ENCODE results near the gene GHRHR.

GHRHR gene

GRCh38 chr7:30936650-30937245, 27.0 kb upstream of the GHRHR start:
- DNase-seq (ENCODE audit: low read depth, low spot score): no peak
- Histone ChIP-seq H3K9ac (ENCODE audit: insufficient read length) (no peak overlapping the region), H3K27ac (no peak overlapping the region), H3K9me3 (ENCODE audit: low read depth, low read length) (no peaks in the 10 kb centered on the region), H3K36me3 (ENCODE audit: insufficient read depth, low read length) (no peaks in the 10 kb centered on the region), H3K4me3 (no peak overlapping the region)
- TF ChIP-seq POLR2AphosphoS5 (IDR thresholded peaks at IDR 0.05; ENCODE audit: borderline replicate concordance, low read depth, low read length): no peak
- no peak for TF ChIP-seq FOXP2 (optimal IDR thresholded peaks at IDR 0.05; ENCODE audit: control extremely low read depth, extremely low read length, insufficient read depth)
- TF ChIP-seq EZH2 (IDR thresholded peaks at IDR 0.05): no peak

DNA sequence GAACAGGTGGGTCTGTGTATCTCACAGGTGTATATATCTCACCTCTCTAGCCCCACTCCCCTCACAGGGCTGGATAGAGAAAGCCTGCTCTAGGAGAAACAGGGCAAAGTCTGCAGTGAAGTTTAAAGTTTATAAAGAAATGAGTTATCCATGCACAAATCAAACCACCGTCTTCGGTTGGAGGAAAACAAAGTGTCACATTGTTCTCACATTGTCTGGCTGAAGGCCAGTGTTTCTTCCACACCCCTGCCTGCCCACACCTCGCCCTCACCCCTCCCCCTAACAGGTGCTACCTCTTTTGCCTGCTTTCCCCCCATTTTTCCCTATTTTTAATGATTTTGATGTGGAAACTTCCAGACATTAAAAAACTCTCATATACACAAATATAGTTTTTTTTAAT, 26.3 kb upstream of the GHRHR start:
- no peak overlapping the region for H3K4me3 ChIP-seq
- no peak for DNase-seq (ENCODE audit: low read depth, low spot score)
- no peak overlapping the region for H3K27ac ChIP-seq
- H3K9ac ChIP-seq (ENCODE audit: insufficient read length): no peak overlapping the region
- H3K9me3 ChIP-seq (ENCODE audit: low read depth, low read length): no peaks in the 10 kb centered on the region
- H3K36me3 ChIP-seq (ENCODE audit: insufficient read depth, low read length): no peaks in the 10 kb centered on the region
- no peak for TF ChIP-seq POLR2AphosphoS5 (IDR thresholded peaks at IDR 0.05; ENCODE audit: borderline replicate concordance, low read depth, low read length)
- no peak for TF ChIP-seq EZH2 (IDR thresholded peaks at IDR 0.05)
- no peak for TF ChIP-seq FOXP2 (optimal IDR thresholded peaks at IDR 0.05; ENCODE audit: control extremely low read depth, extremely low read length, insufficient read depth)

- H3K9me3 ChIP-seq (ENCODE audit: low read depth, low read length): no peaks in the 10 kb centered on the region; the same call in 1 of the 2 replicates
- no peak for DNase-seq (ENCODE audit: low read depth, low spot score)
- no peak overlapping the region for H3K9ac ChIP-seq (ENCODE audit: insufficient read length)
- H3K4me3 ChIP-seq: no peak overlapping the region
- no peak overlapping the region for H3K27ac ChIP-seq
- H3K36me3 ChIP-seq (ENCODE audit: insufficient read depth, low read length): no peaks in the 10 kb centered on the region
- TF ChIP-seq POLR2AphosphoS5 (IDR thresholded peaks at IDR 0.05; ENCODE audit: borderline replicate concordance, low read depth, low read length) (no peak), EZH2 (IDR thresholded peaks at IDR 0.05) (no peak), FOXP2 (optimal IDR thresholded peaks at IDR 0.05; ENCODE audit: control extremely low read depth, extremely low read length, insufficient read depth) (no peak)
These were observed 25.1 kb upstream of the GHRHR start for GRCh38 chr7:30938435-30939316.

DNA sequence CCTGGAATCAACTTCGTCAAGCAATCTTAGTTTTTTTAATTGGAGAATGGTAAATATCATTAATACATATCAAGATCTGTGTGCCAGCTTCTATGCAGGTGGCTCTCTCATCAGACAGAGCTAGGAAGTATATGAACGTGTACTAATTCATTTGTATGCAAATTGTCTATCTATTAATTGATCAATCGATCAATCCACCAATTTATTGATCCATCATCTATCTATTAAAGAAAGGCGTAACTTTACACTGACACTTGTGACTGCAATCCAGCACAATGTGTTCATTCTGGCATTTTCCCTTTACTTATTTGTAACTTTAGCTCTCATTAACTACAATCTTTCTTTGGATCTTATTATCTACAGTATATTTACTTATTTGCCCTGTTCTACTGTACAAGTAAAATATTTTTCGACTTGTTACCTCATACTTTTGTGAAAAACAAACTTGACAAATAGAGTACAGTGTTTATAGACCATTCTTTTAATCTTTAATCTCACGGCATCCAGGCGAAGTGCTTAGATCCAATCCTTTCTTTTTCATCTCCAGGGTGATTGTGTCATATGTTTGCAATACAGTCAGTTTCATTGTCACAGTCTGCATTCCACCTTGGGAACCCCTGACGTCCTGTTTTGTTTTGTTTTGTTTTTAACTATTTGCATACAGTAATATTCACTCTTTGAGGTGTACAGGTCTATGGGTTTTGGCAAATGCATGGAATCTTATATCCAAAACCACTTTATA, 22.0 kb upstream of the GHRHR start:
- H3K9me3 ChIP-seq (ENCODE audit: low read depth, low read length): no peaks in the 10 kb centered on the region; the same call in 1 of the 2 replicates
- TF ChIP-seq POLR2AphosphoS5 (IDR thresholded peaks at IDR 0.05; ENCODE audit: borderline replicate concordance, low read depth, low read length): no peak
- TF ChIP-seq FOXP2 (optimal IDR thresholded peaks at IDR 0.05; ENCODE audit: control extremely low read depth, extremely low read length, insufficient read depth): no peak
- no peak for TF ChIP-seq EZH2 (IDR thresholded peaks at IDR 0.05)
- no peak overlapping the region for H3K4me3 ChIP-seq
- no peak overlapping the region for H3K9ac ChIP-seq (ENCODE audit: insufficient read length)
- no peaks in the 10 kb centered on the region for H3K36me3 ChIP-seq (ENCODE audit: insufficient read depth, low read length)
- no peak for DNase-seq (ENCODE audit: low read depth, low spot score)
- no peak overlapping the region for H3K27ac ChIP-seq

- H3K4me3 ChIP-seq: no peak overlapping the region
- no peak for DNase-seq (ENCODE audit: low read depth, low spot score)
- TF ChIP-seq EZH2 (IDR thresholded peaks at IDR 0.05) (no peak), POLR2AphosphoS5 (IDR thresholded peaks at IDR 0.05; ENCODE audit: borderline replicate concordance, low read depth, low read length) (no peak), FOXP2 (optimal IDR thresholded peaks at IDR 0.05; ENCODE audit: control extremely low read depth, extremely low read length, insufficient read depth) (no peak)
- H3K9ac ChIP-seq (ENCODE audit: insufficient read length): no peak overlapping the region
- no peak overlapping the region for H3K27ac ChIP-seq
- no peaks in the 10 kb centered on the region for H3K36me3 ChIP-seq (ENCODE audit: insufficient read depth, low read length)
- no peaks in the 10 kb centered on the region for H3K9me3 ChIP-seq (ENCODE audit: low read depth, low read length)
These were observed 13.6 kb upstream of the GHRHR start for GRCh38 chr7:30950197-30950596.

GRCh38 chr7:30954914-30955313, 8.8 kb upstream of the GHRHR start:
- TF ChIP-seq FOXP2 (optimal IDR thresholded peaks at IDR 0.05; ENCODE audit: control extremely low read depth, extremely low read length, insufficient read depth): no peak
- TF ChIP-seq EZH2 (IDR thresholded peaks at IDR 0.05): no peak
- no peak for TF ChIP-seq POLR2AphosphoS5 (IDR thresholded peaks at IDR 0.05; ENCODE audit: borderline replicate concordance, low read depth, low read length)
- Histone ChIP-seq H3K4me3 (no peak overlapping the region), H3K9ac (ENCODE audit: insufficient read length) (no peak overlapping the region), H3K9me3 (ENCODE audit: low read depth, low read length) (no peaks in the 10 kb centered on the region), H3K27ac (no peak overlapping the region), H3K36me3 (ENCODE audit: insufficient read depth, low read length) (no peaks in the 10 kb centered on the region)
- no peak for DNase-seq (ENCODE audit: low read depth, low spot score)

DNA sequence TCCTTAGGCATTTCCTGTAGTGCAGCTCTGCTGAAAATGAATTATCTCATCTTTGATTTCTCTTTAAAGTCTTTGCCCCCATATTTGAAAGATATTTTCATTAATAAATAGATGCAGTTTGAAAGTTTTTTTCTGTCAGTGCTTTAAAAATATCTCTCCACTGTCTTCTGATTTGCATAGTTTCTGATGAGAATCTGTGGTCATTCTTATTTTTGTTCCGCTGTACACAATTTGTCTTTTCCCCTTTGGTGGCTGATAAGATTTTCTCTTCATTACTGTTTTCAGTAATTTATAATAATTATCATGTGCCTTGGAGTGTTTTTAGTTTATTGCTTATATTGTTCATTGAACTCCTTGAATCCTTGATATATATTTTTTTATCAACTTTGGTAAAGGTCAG, 7.0 kb upstream of the GHRHR start:
- Histone ChIP-seq H3K4me3 (no peak overlapping the region), H3K9ac (ENCODE audit: insufficient read length) (no peak overlapping the region), H3K27ac (no peak overlapping the region), H3K9me3 (ENCODE audit: low read depth, low read length) (no peaks in the 10 kb centered on the region), H3K36me3 (ENCODE audit: insufficient read depth, low read length) (no peaks in the 10 kb centered on the region)
- TF ChIP-seq FOXP2 (optimal IDR thresholded peaks at IDR 0.05; ENCODE audit: control extremely low read depth, extremely low read length, insufficient read depth) (no peak), EZH2 (IDR thresholded peaks at IDR 0.05) (no peak), POLR2AphosphoS5 (IDR thresholded peaks at IDR 0.05; ENCODE audit: borderline replicate concordance, low read depth, low read length) (no peak)
- no peak for DNase-seq (ENCODE audit: low read depth, low spot score)

DNA sequence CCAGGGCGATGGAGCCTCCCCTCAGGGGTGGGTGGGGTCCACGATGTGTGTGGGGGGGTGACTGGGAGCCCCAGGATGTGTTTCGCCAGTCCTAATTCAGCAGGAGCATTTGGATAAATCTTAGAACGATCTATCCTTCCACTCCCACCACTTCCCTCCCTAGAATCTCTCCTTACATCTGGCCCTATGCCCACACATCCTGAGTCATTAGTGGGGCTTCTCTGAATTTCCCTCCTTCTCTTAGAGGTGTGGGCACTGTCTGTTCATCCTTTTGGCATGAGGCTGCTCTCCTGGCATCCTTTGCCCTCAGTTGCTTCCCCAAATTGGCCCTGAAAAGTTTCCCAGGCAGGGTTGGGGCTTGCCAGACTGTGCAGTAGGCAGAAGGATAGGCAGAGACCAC, 1.6 kb downstream of the GHRHR start:
- Histone ChIP-seq H3K9ac (ENCODE audit: insufficient read length) (no peak overlapping the region), H3K9me3 (ENCODE audit: low read depth, low read length) (no peaks in the 10 kb centered on the region), H3K36me3 (ENCODE audit: insufficient read depth, low read length) (no peaks in the 10 kb centered on the region), H3K4me3 (no peak overlapping the region), H3K27ac (no peak overlapping the region)
- TF ChIP-seq POLR2AphosphoS5 (IDR thresholded peaks at IDR 0.05; ENCODE audit: borderline replicate concordance, low read depth, low read length): no peak
- TF ChIP-seq FOXP2 (optimal IDR thresholded peaks at IDR 0.05; ENCODE audit: control extremely low read depth, extremely low read length, insufficient read depth): no peak
- TF ChIP-seq EZH2 (IDR thresholded peaks at IDR 0.05): no peak
- no peak for DNase-seq (ENCODE audit: low read depth, low spot score)
